H1 (cell line): Measurements from ENCODE around the gene MYO1D. TPM values are rescaled to one million over a fixed set of nuclear protein-coding genes. Genes with fewer than 3 reads are reported as not detected.

ENCODE experiments used
- CTCF ChIA-PET: fragments of 300-600 bp; sonication (Branson Sonifier 250); formaldehyde crosslinking; loops from one replicate; lab custom pipeline; 2021; ENCODE audit not compliant: partially characterized antibody; lab: Charles Lee
- POLR2A ChIA-PET: fragments of 300-600 bp; sonication (Branson Sonifier 250); formaldehyde crosslinking; loops from one replicate; lab custom pipeline; 2021; ENCODE audit warnings: inconsistent platforms; ENCODE audit not compliant: partially characterized antibody; lab: Charles Lee
- DNase-seq, 2 experiments: peaks; one replicate each; pipeline versions ENCODE4 v3.0.0 to v3.0.0-alpha.2; 2010 to 2022; ENCODE audit warnings: low spot score in 2 of 2, low read depth in 1 of 2, mixed read lengths in 1 of 2
- FAIRE-seq: peaks from 2 replicates; lab custom pipeline; 2011; peaks lifted over from hg19 to GRCh38; lab: Jason Lieb, UNC
- H2AFZ ChIP-seq: 2 replicates; pipeline ENCODE4 v1.8.1; 2012; ENCODE audit warnings: low read length, inconsistent platforms
- H2AK5ac ChIP-seq: 2 replicates; pipeline ENCODE4 v1.6.1; 2013; ENCODE audit warnings: low read depth, low read length
- H2BK120ac ChIP-seq: replicated peaks from 2 replicates; pipeline ENCODE3; 2013; ENCODE audit warnings: low read depth, low read length, inconsistent platforms
- H2BK12ac ChIP-seq: 2 replicates; pipeline ENCODE4 v1.6.1; 2013; ENCODE audit warnings: low read depth, low read length
- H2BK15ac ChIP-seq: 2 replicates; pipeline ENCODE4 v1.6.1; 2013; ENCODE audit warnings: low read length
- H2BK20ac ChIP-seq: 2 replicates; pipeline ENCODE4 v1.6.1; 2013; ENCODE audit warnings: low read length
- H2BK5ac ChIP-seq: 2 replicates; pipeline ENCODE4 v1.6.1; 2013; ENCODE audit warnings: low read depth, low read length
- H3K14ac ChIP-seq: 2 replicates; pipeline ENCODE4 v1.6.1; 2013; ENCODE audit warnings: inconsistent platforms; ENCODE audit not compliant: insufficient read length
- H3K18ac ChIP-seq: 2 replicates; pipeline ENCODE4 v1.6.1; 2013; ENCODE audit warnings: low read length; ENCODE audit errors: extremely low read depth
- H3K23ac ChIP-seq: 2 replicates; pipeline ENCODE4 v1.6.1; 2013; ENCODE audit warnings: inconsistent platforms; ENCODE audit not compliant: insufficient read length
- H3K23me2 ChIP-seq: 2 replicates; pipeline ENCODE4 v1.6.1; 2013; ENCODE audit warnings: low read depth, low read length
- H3K27ac ChIP-seq: 2 replicates; pipeline ENCODE4 v1.6.1; 2011; ENCODE audit warnings: low read depth, low read length, inconsistent platforms
- H3K27me3 ChIP-seq, 4 experiments: replicated peaks in 1 of 4; 1 replicate in 1 of 4; 2 replicates in 3 of 4; pipeline versions ENCODE4 v1.6.1 to v1.8.1; 2011 to 2013; ENCODE audit warnings: low read length in 3 of 4, mild to moderate bottlenecking in 3 of 4, inconsistent platforms in 2 of 4, mixed read lengths in 2 of 4, moderate library complexity in 1 of 4; ENCODE audit not compliant: control insufficient read depth in 3 of 4, insufficient read depth in 3 of 4; ENCODE audit errors: extremely low read depth in 1 of 4
- H3K36me3 ChIP-seq, 4 experiments: 2 replicates each; pipeline versions ENCODE4 v1.6.1 to v1.8.1; 2011 to 2013; ENCODE audit warnings: mild to moderate bottlenecking in 4 of 4, low read length in 3 of 4, moderate library complexity in 2 of 4, control low read depth in 1 of 4, inconsistent platforms in 1 of 4; ENCODE audit not compliant: insufficient read depth in 4 of 4, control insufficient read depth in 2 of 4
- H3K4ac ChIP-seq: replicated peaks from 2 replicates; pipeline ENCODE3; 2013; ENCODE audit warnings: low read length, low read depth, mixed read lengths, inconsistent platforms; ENCODE audit not compliant: insufficient read length
- H3K4me1 ChIP-seq, 4 experiments: replicated peaks in 1 of 4; 1 replicate in 1 of 4; 2 replicates in 3 of 4; pipeline versions ENCODE4 v1.6.1 to v1.8.1; 2011 to 2013; ENCODE audit warnings: low read length in 3 of 4, inconsistent platforms in 2 of 4, mixed read lengths in 1 of 4; ENCODE audit not compliant: insufficient read depth in 4 of 4, control insufficient read depth in 3 of 4
- H3K4me2 ChIP-seq, 2 experiments: 2 replicates each; pipeline versions ENCODE4 v1.6.1 to v1.8.1; 2011 to 2013; ENCODE audit warnings: low read depth in 2 of 2, low read length in 2 of 2, control low read depth in 1 of 2, inconsistent platforms in 1 of 2, mild to moderate bottlenecking in 1 of 2; ENCODE audit not compliant: insufficient read depth in 1 of 2
- H3K4me3 ChIP-seq, 4 experiments: fragments of 200-600, 300-600 bp in 1 of 4; sonication (generic), shearing (Covaris generic), sonication (Bioruptor Twin) in 1 of 4; 2 replicates each; pipeline versions ENCODE4 v1.5.1 to v1.8.1; 2011 to 2016; ENCODE audit warnings: low read length in 4 of 4, low read depth in 3 of 4, control low read depth in 2 of 4, inconsistent platforms in 2 of 4, mild to moderate bottlenecking in 2 of 4, mixed read lengths in 1 of 4, moderate library complexity in 1 of 4; ENCODE audit not compliant: insufficient read depth in 2 of 4; ENCODE audit errors: extremely low read depth in 1 of 4
- H3K56ac ChIP-seq: replicated peaks from 2 replicates; pipeline ENCODE3; 2013; ENCODE audit warnings: low read depth, mild to moderate bottlenecking, mixed read lengths, low read length, inconsistent platforms; ENCODE audit not compliant: insufficient read length
- H3K79me1 ChIP-seq: 2 replicates; pipeline ENCODE4 v1.6.1; 2013; ENCODE audit warnings: low read depth, low read length, control low read depth
- H3K79me2 ChIP-seq, 2 experiments: 2 replicates each; pipeline versions ENCODE4 v1.6.1 to v1.8.1; 2012 to 2013; ENCODE audit warnings: low read length in 2 of 2, mild to moderate bottlenecking in 2 of 2, inconsistent platforms in 1 of 2; ENCODE audit not compliant: insufficient read depth in 2 of 2, control insufficient read depth in 1 of 2
- H3K9ac ChIP-seq, 4 experiments: replicated peaks in 1 of 4; 1 replicate in 1 of 4; 2 replicates in 3 of 4; pipeline versions ENCODE4 v1.6.1 to v1.8.1; 2011 to 2013; ENCODE audit warnings: low read depth in 3 of 4, low read length in 3 of 4, control low read depth in 2 of 4, mild to moderate bottlenecking in 2 of 4, moderate library complexity in 2 of 4, inconsistent platforms in 1 of 4; ENCODE audit errors: extremely low read depth in 1 of 4
- H3K9me3 ChIP-seq, 2 experiments: 2 replicates each; pipeline versions ENCODE4 v1.6.1 to v1.8.1; 2012 to 2013; ENCODE audit warnings: mild to moderate bottlenecking in 2 of 2, moderate library complexity in 2 of 2, control low read depth in 1 of 2, inconsistent platforms in 1 of 2, low read depth in 1 of 2, low read length in 1 of 2, mixed read lengths in 1 of 2; ENCODE audit not compliant: insufficient read depth in 2 of 2
- H4K20me1 ChIP-seq, 2 experiments: replicated peaks in 1 of 2; 2 replicates each; pipeline versions ENCODE3 to v1.8.1; 2011 to 2013; ENCODE audit warnings: inconsistent platforms in 2 of 2, low read length in 2 of 2, mild to moderate bottlenecking in 1 of 2; ENCODE audit not compliant: insufficient read depth in 2 of 2, control insufficient read depth in 1 of 2
- H4K5ac ChIP-seq: 2 replicates; pipeline ENCODE4 v1.6.1; 2013; ENCODE audit warnings: low read length, low read depth, mixed read lengths, inconsistent platforms; ENCODE audit not compliant: insufficient read length
- H4K8ac ChIP-seq: 2 replicates; pipeline ENCODE4 v1.8.0; 2013; ENCODE audit warnings: mild to moderate bottlenecking, moderate library complexity, low read length, inconsistent platforms; ENCODE audit not compliant: insufficient read depth; ENCODE audit errors: extremely low read depth
- H4K91ac ChIP-seq: replicated peaks from 2 replicates; pipeline ENCODE3; 2013; ENCODE audit warnings: low read length, mixed read lengths, inconsistent platforms; ENCODE audit not compliant: insufficient read length
- ASH2L ChIP-seq: fragments of 200-600, 300-600 bp; sonication (generic); IDR thresholded peaks from one replicate; pipeline ENCODE4 v1.7.1; 2017; ENCODE audit warnings: low read length
- CHD1 ChIP-seq: IDR thresholded peaks from 2 replicates; pipeline ENCODE4 v1.6.1; 2012; ENCODE audit warnings: low read depth, low read length, improper control_type of control experiment
- EZH2 ChIP-seq: fragments of 200-600 bp; sonication (generic); IDR thresholded peaks from 2 replicates; pipeline ENCODE4 v1.7.1; 2012; ENCODE audit warnings: low read depth, mild to moderate bottlenecking, moderate library complexity, low read length, inconsistent platforms; ENCODE audit not compliant: severe bottlenecking
- KDM4A ChIP-seq: IDR thresholded peaks from one replicate; pipeline ENCODE4 v1.7.1; 2012; ENCODE audit warnings: low read depth, mild to moderate bottlenecking, moderate library complexity, low read length, inconsistent platforms; ENCODE audit not compliant: severe bottlenecking
- NANOG ChIP-seq: IDR thresholded peaks from 2 replicates; pipeline ENCODE4 v1.6.1; 2011; ENCODE audit warnings: low read length, low read depth, mild to moderate bottlenecking, inconsistent platforms; ENCODE audit not compliant: insufficient read depth, poor library complexity, severe bottlenecking
- NRF1 ChIP-seq: IDR thresholded peaks from 2 replicates; pipeline ENCODE4 v1.6.1; 2011; ENCODE audit warnings: mild to moderate bottlenecking, low read depth, low read length, improper control_type of control experiment
- SUZ12 ChIP-seq: fragments of 200-600 bp; sonication (generic); IDR thresholded peaks from 2 replicates; pipeline ENCODE4 v1.6.1; 2012; ENCODE audit warnings: mild to moderate bottlenecking, inconsistent platforms, low read length, moderate library complexity, mixed read lengths
- TBP ChIP-seq: IDR thresholded peaks from 2 replicates; pipeline ENCODE4 v1.6.1; 2011; ENCODE audit warnings: low read depth, low read length, improper control_type of control experiment
- TCF12 ChIP-seq: IDR thresholded peaks from 2 replicates; pipeline ENCODE4 v1.6.1; 2011; ENCODE audit warnings: low read depth, mild to moderate bottlenecking, low read length
- YY1 ChIP-seq: IDR thresholded peaks from 2 replicates; pipeline ENCODE4 v1.6.1; 2011; ENCODE audit warnings: low read depth, mild to moderate bottlenecking, low read length
- WGBS, 2 experiments: shearing (Covaris generic) in 1 of 2; methylation state at CpG; one replicate each; pipeline versions ENCODE4 v1.1.6 to v1.1.7; 2013 to 2015; ENCODE audit warnings: low lambda C conversion rate in 2 of 2, mixed read lengths in 2 of 2, inconsistent platforms in 1 of 2, low coverage in 1 of 2, missing lambda C conversion rate in 1 of 2; ENCODE audit not compliant: insufficient replicate concordance in 2 of 2, insufficient coverage in 1 of 2, insufficient read length in 1 of 2; ENCODE audit errors: extremely low coverage in 1 of 2, missing lambda C conversion rate in 1 of 2; 5-methylcytosine and 5-hydroxymethylcytosine counted together
- polyA plus RNA-seq, 7 experiments: library from polyadenylated mRNA; depleted of rRNA in 3 of 7; stranded (reverse) in 5 of 7; unstranded in 2 of 7; fragments of >200 nt in 5 of 7; fragments of 200-250 nt in 2 of 7; gene quantifications; 1 replicate in 5 of 7; 2 replicates in 1 of 7; 4 replicates in 1 of 7; pipeline versions ENCODE4 v1.2.1 to v1.2.3, GENCODE V29; 2011 to 2013; ENCODE audit warnings: missing spikeins in 2 of 7, mixed read lengths in 2 of 7
- total RNA-seq: library from RNA; stranded (reverse); fragmentation: NEBNext Ultra II Directional; extraction: Animal tissue kit (Norgen Biotek cat#: 25700); gene quantifications from 2 replicates; pipeline ENCODE4 v1.2.1, GENCODE V29; 2021

The MYO1D gene
- total and polyA plus RNA-seq, 2 of the 8 experiments (the other 6 are each of a cell fraction or from before 2014, with no cell fraction given) = 6.5 to 25.4 TPM

DNA sequence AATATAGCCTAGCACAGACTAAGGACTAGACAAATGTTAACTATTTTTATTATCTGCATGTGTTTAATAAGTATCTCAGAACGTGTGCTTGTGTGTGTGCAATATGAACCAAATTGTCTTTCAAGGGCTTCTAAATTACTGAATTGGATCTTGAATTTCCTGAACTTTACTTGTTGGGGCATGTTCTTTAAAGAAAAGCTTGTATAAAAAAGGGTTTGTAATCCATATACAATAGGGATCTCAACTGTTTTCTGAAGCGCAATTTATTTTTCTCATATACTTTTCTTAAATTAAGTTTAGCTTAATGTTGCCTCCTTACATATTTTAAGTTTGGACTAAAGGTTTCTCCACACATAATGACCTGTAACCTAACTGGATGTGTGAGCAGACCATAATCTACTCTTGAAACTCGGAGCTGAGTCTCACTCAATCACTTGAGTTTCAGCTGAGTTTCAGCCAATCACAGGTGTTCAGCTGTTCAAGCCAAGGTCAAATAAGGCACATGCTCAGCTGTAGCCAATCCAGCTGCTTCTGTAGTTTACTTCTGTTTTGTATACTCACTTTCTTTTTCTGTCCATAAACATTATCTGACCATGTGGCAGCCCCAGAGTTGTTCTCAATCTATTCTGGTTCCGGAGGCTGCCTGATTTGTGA, 317.8 kb downstream of the MYO1D start:
- H3K36me3 ChIP-seq = no peaks in the 10 kb centered on the region

More for the DNA sequence above, 317.8 kb downstream of the MYO1D start:
- Histone ChIP-seq H3K27ac (no peak overlapping the region), H3K4me1 (peaks cover 0 to 5% (median under 1%) of the 10 kb centered on the region in 4 experiments; a peak in 2 of 7 replicates), H3K18ac (no peak overlapping the region), H2BK120ac (no peak overlapping the region)
- 90% methylated on average over 4 of the region's 4 CpGs; no CpG with 5 or more reads in 1 of the 2 experiments for WGBS, 2 experiments
- no peak for TF ChIP-seq KDM4A
- TF ChIP-seq NRF1 = no peak
- no peak for TF ChIP-seq CHD1
- TF ChIP-seq SUZ12 = no peak
- TF ChIP-seq TCF12 = no peak
- no peak for TF ChIP-seq EZH2
- TF ChIP-seq ASH2L = no peak
- TF ChIP-seq NANOG = no peak
- TF ChIP-seq TBP = no peak
- TF ChIP-seq YY1 = no peak
- TF ChIP-seq, all 59 proteins: peak for 0
- no peak overlapping the region for H2AFZ ChIP-seq
- no peak overlapping the region for H2BK5ac ChIP-seq
- no peak overlapping the region for H2BK15ac ChIP-seq
- no peaks in the 10 kb centered on the region for H3K9me3 ChIP-seq
- ChIA-PET CTCF (interaction anchor here (0.8 to 1.1 kb wide), 3 partner anchors 26 to 68 kb away, joined by 3 to 5 read pairs (median 3); no protein-coding TSS in a partner anchor), POLR2A (no interaction called here)
- H3K14ac ChIP-seq = no peak overlapping the region
- no peak overlapping the region for H4K8ac ChIP-seq
- no peak overlapping the region for H3K56ac ChIP-seq
- no peak overlapping the region for H2BK12ac ChIP-seq
- no peak for DNase-seq
- H3K79me2 ChIP-seq = no peaks in the 10 kb centered on the region
- no peak overlapping the region for H4K5ac ChIP-seq
- no peak overlapping the region for H2BK20ac ChIP-seq
- no peak overlapping the region for H3K4ac ChIP-seq
- H3K9ac ChIP-seq = no peak overlapping the region
- H3K79me1 ChIP-seq = no peaks in the 10 kb centered on the region
- H3K23ac ChIP-seq = no peak overlapping the region
- no peak overlapping the region for H2AK5ac ChIP-seq
- no peak overlapping the region for H3K4me3 ChIP-seq
- H3K4me2 ChIP-seq = no peak overlapping the region
- FAIRE-seq = no peak
- H3K27me3 ChIP-seq = no peaks in the 10 kb centered on the region
- no peaks in the 10 kb centered on the region for H4K20me1 ChIP-seq
- no peaks in the 10 kb centered on the region for H3K23me2 ChIP-seq
- H4K91ac ChIP-seq = no peak overlapping the region
